Vagina (tissue), 2 donors: ENCODE measurements around the gene ASPSCR1.

Source experiments
- POLR2AphosphoS5 ChIP-seq, 2 donors: sonication (generic); formaldehyde crosslinking; IDR thresholded peaks; one replicate each; pipeline ENCODE4 v1.9.0; 2017; ENCODE audit warnings: antibody characterized with exemption in 2 of 2, mild to moderate bottlenecking in 2 of 2, low read depth in 1 of 2; ENCODE audit not compliant: insufficient read depth in 1 of 2
- TF ChIP-seq, protein P1 (sequence below), 3 experiments: fragments of 450-650 bp in 2 of 3; fragments of 200-600 bp in 1 of 3; sonication (generic) in 1 of 3; IDR thresholded peaks; one replicate each; pipeline ENCODE4 v1.5.1; 2017 to 2019; ENCODE audit warnings: antibody characterized with exemption in 3 of 3, mild to moderate bottlenecking in 2 of 3, moderate library complexity in 2 of 3

GRCh38 chr17:82062076-82062983 is 84.9 kb downstream of the ASPSCR1 start:
- TF ChIP-seq, protein P1, sequence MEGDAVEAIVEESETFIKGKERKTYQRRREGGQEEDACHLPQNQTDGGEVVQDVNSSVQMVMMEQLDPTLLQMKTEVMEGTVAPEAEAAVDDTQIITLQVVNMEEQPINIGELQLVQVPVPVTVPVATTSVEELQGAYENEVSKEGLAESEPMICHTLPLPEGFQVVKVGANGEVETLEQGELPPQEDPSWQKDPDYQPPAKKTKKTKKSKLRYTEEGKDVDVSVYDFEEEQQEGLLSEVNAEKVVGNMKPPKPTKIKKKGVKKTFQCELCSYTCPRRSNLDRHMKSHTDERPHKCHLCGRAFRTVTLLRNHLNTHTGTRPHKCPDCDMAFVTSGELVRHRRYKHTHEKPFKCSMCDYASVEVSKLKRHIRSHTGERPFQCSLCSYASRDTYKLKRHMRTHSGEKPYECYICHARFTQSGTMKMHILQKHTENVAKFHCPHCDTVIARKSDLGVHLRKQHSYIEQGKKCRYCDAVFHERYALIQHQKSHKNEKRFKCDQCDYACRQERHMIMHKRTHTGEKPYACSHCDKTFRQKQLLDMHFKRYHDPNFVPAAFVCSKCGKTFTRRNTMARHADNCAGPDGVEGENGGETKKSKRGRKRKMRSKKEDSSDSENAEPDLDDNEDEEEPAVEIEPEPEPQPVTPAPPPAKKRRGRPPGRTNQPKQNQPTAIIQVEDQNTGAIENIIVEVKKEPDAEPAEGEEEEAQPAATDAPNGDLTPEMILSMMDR (IDR thresholded peaks at IDR 0.05), result no peak
- no peak for TF ChIP-seq POLR2AphosphoS5 (IDR thresholded peaks at IDR 0.05; ENCODE audit: insufficient read depth in 1 of 2, low read depth in 1 of 2)
